Brain microvascular endothelial cell (primary cell): ENCODE measurements around the gene TEX101.
A peak's percentile ranks its signal among the peaks of the same experiment; 100 is the strongest.

Source experiments
- DNase-seq: peaks from one replicate; pipeline ENCODE4 v3.0.0-alpha.2; 2020
- H3K27ac ChIP-seq: fragments of 250-450 bp; sonication (Bioruptor Pico); 2 replicates; pipeline ENCODE4 v1.5.1; 2020; ENCODE audit warnings: mild to moderate bottlenecking, moderate library complexity
- H3K27me3 ChIP-seq: fragments of 250-450 bp; sonication (Bioruptor Pico); replicated peaks from 2 replicates; pipeline ENCODE4 v1.5.1; 2020; ENCODE audit warnings: mild to moderate bottlenecking
- H3K36me3 ChIP-seq: fragments of 250-450 bp; sonication (Bioruptor Pico); replicated peaks from 2 replicates; pipeline ENCODE4 v1.5.1; 2020; ENCODE audit warnings: mild to moderate bottlenecking
- H3K4me3 ChIP-seq: 2 replicates; pipeline ENCODE4 v1.5.1; 2011; ENCODE audit warnings: low read depth, mild to moderate bottlenecking, control low read depth, low read length, moderate library complexity
- in situ Hi-C: cut with HindIII; loops from 2 replicates; pipeline ENCODE4 v1.10.0; 2017; ENCODE audit warnings: low sequenced_read_pairs, low pct_ligation_motif_present
- TF ChIP-seq, protein P1 (sequence below): IDR thresholded peaks from 2 replicates; pipeline ENCODE4 v1.5.1; 2011; ENCODE audit warnings: low read depth, mild to moderate bottlenecking, moderate library complexity, low read length, control low read depth, inconsistent platforms; ENCODE audit errors: missing control alignments

TEX101 gene

GRCh38 chr19:43461303-43461702 is 46.6 kb downstream of the TEX101 start:
- H3K27me3 ChIP-seq = no peaks in the 10 kb centered on the region
- TF ChIP-seq, protein P1, sequence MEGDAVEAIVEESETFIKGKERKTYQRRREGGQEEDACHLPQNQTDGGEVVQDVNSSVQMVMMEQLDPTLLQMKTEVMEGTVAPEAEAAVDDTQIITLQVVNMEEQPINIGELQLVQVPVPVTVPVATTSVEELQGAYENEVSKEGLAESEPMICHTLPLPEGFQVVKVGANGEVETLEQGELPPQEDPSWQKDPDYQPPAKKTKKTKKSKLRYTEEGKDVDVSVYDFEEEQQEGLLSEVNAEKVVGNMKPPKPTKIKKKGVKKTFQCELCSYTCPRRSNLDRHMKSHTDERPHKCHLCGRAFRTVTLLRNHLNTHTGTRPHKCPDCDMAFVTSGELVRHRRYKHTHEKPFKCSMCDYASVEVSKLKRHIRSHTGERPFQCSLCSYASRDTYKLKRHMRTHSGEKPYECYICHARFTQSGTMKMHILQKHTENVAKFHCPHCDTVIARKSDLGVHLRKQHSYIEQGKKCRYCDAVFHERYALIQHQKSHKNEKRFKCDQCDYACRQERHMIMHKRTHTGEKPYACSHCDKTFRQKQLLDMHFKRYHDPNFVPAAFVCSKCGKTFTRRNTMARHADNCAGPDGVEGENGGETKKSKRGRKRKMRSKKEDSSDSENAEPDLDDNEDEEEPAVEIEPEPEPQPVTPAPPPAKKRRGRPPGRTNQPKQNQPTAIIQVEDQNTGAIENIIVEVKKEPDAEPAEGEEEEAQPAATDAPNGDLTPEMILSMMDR = no peak
- no peaks in the 10 kb centered on the region for H3K36me3 ChIP-seq
- no peak overlapping the region for H3K27ac ChIP-seq
- no peak overlapping the region for H3K4me3 ChIP-seq
- DNase-seq = no peak
- in situ Hi-C loops = no loop called here

DNA sequence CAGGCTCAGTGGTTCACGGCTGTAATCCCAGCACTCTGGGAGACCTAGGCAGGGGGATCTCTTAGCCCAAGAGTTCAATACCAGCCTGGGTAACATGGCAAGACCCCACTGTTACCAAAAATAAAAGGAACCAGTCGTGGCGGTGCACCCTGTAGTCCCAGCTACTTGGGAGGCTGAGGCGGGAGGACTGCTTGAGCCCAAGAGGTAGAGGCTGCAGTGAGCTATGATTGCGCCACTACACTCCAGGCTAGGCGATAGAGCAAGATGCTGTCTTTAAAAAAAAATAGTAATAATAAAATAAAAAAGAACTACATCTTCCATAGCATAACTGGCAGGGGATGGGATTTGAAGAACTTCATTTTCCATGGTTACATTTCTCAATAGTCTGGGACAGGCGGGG is 47.7 kb downstream of the TEX101 start:
- no peaks in the 10 kb centered on the region for H3K27me3 ChIP-seq
- in situ Hi-C loops = no loop called here
- H3K27ac ChIP-seq = no peak overlapping the region

GRCh38 chr19:43462785-43463380 is 48.2 kb downstream of the TEX101 start:
- no peaks in the 10 kb centered on the region for H3K36me3 ChIP-seq
- no peak for DNase-seq
- in situ Hi-C loops = no loop called here
- peak overlapping the region; percentile 74 for H3K4me3 ChIP-seq
- no peaks in the 10 kb centered on the region for H3K27me3 ChIP-seq
- H3K27ac ChIP-seq = no peak overlapping the region
- TF ChIP-seq, protein P1 = no peak

More for the DNA sequence above, 47.7 kb downstream of the TEX101 start:
- TF ChIP-seq, protein P1 = no peak
- DNase-seq = no peak
- H3K36me3 ChIP-seq = no peaks in the 10 kb centered on the region
- no peak overlapping the region for H3K4me3 ChIP-seq

DNA sequence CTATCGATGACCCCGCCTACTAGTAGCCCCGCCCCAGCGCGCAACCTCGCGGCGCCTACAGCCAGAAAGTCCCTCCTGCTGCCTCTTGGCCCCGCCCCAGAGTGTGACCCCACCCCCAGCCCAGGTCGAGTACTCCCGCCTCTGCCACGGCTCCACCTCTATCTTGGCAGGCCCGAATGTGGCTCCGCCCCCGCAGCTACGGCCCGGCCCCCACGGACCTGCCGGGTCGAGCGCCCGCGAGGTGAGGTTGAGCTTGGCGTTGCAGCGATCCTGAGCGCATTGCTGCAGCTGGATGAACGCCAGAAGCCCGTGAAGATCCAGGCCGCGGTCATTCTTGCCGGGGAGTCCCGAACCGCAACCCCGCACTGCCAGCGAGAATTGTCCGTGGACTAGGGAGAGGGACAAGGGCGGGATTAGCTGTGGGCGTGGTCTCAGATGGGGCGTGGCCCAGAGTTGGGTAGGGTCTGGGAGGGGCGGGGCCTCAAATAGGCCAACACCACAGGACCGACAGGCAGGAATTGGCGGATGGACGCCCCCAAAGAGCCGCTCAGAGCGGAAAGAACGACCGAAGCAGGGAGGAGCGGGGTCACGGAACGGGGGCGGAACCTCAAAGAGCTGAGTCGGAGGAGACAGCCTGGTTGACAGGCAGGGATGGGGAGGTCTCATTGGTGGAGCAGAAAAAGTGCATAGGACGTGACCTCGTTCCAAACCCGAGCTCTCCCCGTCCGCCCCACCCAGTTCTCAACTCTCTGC is 48.9 kb downstream of the TEX101 start:
- no peaks in the 10 kb centered on the region for H3K36me3 ChIP-seq
- peak overlapping the region; percentile 19 for H3K27ac ChIP-seq
- in situ Hi-C loops = no loop called here
- peak overlapping the region; percentile 74 for H3K4me3 ChIP-seq
- peak; percentile 91 for DNase-seq
- H3K27me3 ChIP-seq = no peaks in the 10 kb centered on the region
- TF ChIP-seq, protein P1 = no peak

- Histone ChIP-seq H3K27ac (peak overlapping the region; percentile 19), H3K36me3 (no peaks in the 10 kb centered on the region), H3K4me3 (peak overlapping the region; percentile 74), H3K27me3 (no peaks in the 10 kb centered on the region)
- no peak for DNase-seq
- in situ Hi-C loops = no loop called here
- TF ChIP-seq, protein P1 = no peak
These were observed 49.6 kb downstream of the TEX101 start for GRCh38 chr19:43464134-43464775.
